Stimulated activated naive CD8-positive, alpha-beta T cell treated with anti-CD3 and anti-CD28 coated beads, Interleukin-15, Interleukin-2, amounts not matched to agents 100 U/mL and 50 U/mL, for 24 hours (primary cell): ENCODE results near the gene MLST8.
"Not testable (repeated sequence)": the region's sequence is repeated elsewhere in the genome, so short reads cannot be mapped to it uniquely, and the experiment has no call there.

Experiments used
- ATAC-seq: fragments of 150-1000 bp; cut with Tn5 transposase; one replicate; pipeline ENCODE4 v1.10.0; 2021
- DNase-seq: peaks from one replicate; pipeline ENCODE4 v3.0.0; 2021

MLST8 gene

GRCh38 chr16:2246301-2246885, 41.1 kb downstream of the MLST8 start:
- ATAC-seq, result no peak
- DNase-seq, result no peak

- peak; percentile 1 for ATAC-seq
- peak; percentile 48 for DNase-seq
Observed at GRCh38 chr16:2250652-2251295, 45.5 kb downstream of the MLST8 start.

- ATAC-seq (peak; percentile 90), DNase-seq (peak; percentile 92)
Observed at GRCh38 chr16:2251296-2252111, 46.2 kb downstream of the MLST8 start, which contains the start of gene ECI1. TSS of gene ECI1 (minus strand) at chr16:2251587. CDS start at chr16:2251566, 21 bp downstream.

- DNase-seq (no peak), ATAC-seq (no peak)
Observed at GRCh38 chr16:2252806-2253148, 47.5 kb downstream of the MLST8 start.

DNA sequence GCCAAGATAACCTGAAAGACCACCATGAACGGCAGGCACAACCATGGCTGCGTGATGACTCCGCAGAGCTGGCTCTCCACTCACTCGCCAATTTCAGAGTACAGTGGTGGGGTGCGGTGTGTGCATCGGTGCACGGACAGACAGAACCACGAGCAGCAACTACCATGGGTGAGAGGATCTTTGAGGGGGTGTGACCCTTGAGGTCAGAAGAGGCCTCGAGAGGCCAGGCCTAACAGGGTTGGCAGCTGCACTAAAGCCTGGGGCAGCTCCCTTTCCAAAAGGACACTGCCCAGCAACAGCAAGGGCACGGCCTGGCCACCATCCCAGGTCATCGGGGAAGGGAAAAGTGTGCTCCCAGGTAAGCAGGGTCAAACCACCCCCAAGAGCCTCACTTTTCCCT, 48.0 kb downstream of the MLST8 start:
- DNase-seq (no peak), ATAC-seq (no peak)

GRCh38 chr16:2256531-2257140, 51.4 kb downstream of the MLST8 start:
- DNase-seq (no peak), ATAC-seq (no peak)

GRCh38 chr16:2257726-2258125, 52.5 kb downstream of the MLST8 start:
- ATAC-seq, result no peak
- no peak for DNase-seq

GRCh38 chr16:2258530-2258929, 53.3 kb downstream of the MLST8 start:
- ATAC-seq, DNase-seq: not testable (repeated sequence)
